HG03469 (cell line): ENCODE measurements around the gene CCND1.
"Not testable (repeated sequence)": the region's sequence is repeated elsewhere in the genome, so short reads cannot be mapped to it uniquely, and the experiment has no call there.

Experiments
- ATAC-seq: cut with Tn5 transposase; IDR thresholded peaks from one replicate; pipeline ENCODE4 v1.9.1; 2021; ENCODE audit warnings: mild to moderate bottlenecking, moderate library complexity, moderate number of reproducible peaks; ENCODE audit not compliant: unreplicated experiment

CCND1 gene

GRCh38 chr11:69686452-69686851 lies 45.5 kb downstream of the CCND1 start:
- no peak for ATAC-seq

GRCh38 chr11:69686856-69687255 lies 45.9 kb downstream of the CCND1 start:
- no peak for ATAC-seq

- not testable (repeated sequence) for ATAC-seq
Observed at GRCh38 chr11:69687969-69688771, 47.2 kb downstream of the CCND1 start.

GRCh38 chr11:69689484-69690319 lies 48.7 kb downstream of the CCND1 start:
- no peak for ATAC-seq

GRCh38 chr11:69691463-69691862 lies 50.5 kb downstream of the CCND1 start:
- no peak for ATAC-seq

- no peak for ATAC-seq
Observed at GRCh38 chr11:69692422-69692821, 51.5 kb downstream of the CCND1 start.

- no peak for ATAC-seq
Observed at GRCh38 chr11:69694781-69695180, 53.8 kb downstream of the CCND1 start.

- no peak for ATAC-seq
Observed at GRCh38 chr11:69695581-69695980, 54.6 kb downstream of the CCND1 start.

- not testable (repeated sequence) for ATAC-seq
Observed at GRCh38 chr11:69695995-69696394, 55.0 kb downstream of the CCND1 start.

GRCh38 chr11:69696749-69697468 lies 56.0 kb downstream of the CCND1 start:
- ATAC-seq = no peak

- ATAC-seq = no peak
Observed at GRCh38 chr11:69697469-69697843, 56.5 kb downstream of the CCND1 start.

- no peak for ATAC-seq
Observed at GRCh38 chr11:69697861-69698260, 56.9 kb downstream of the CCND1 start.

- ATAC-seq = no peak
Observed at GRCh38 chr11:69698362-69698761, 57.4 kb downstream of the CCND1 start.

GRCh38 chr11:69699213-69699612 lies 58.3 kb downstream of the CCND1 start:
- no peak for ATAC-seq

- ATAC-seq = no peak
Observed at GRCh38 chr11:69700278-69701140, 59.6 kb downstream of the CCND1 start.

GRCh38 chr11:69702239-69702691 lies 61.3 kb downstream of the CCND1 start:
- no peak for ATAC-seq

- no peak for ATAC-seq
Observed at GRCh38 chr11:69702769-69703452, 62.0 kb downstream of the CCND1 start.

GRCh38 chr11:69703453-69703767 lies 62.5 kb downstream of the CCND1 start:
- no peak for ATAC-seq
